ENCODE results near the gene NKG7. TPM values are rescaled to one million over a fixed set of nuclear protein-coding genes. Genes with fewer than 3 reads are reported as not detected.

NKG7 gene
- total RNA-seq, 4 donors from 2014 or later = 0.54 to 2.2 TPM; not detected in 2

- Histone ChIP-seq H3K4me1 (peaks cover 0 to 11% of the 10 kb centered on the region in 2 donors), H3K9me3 (no peaks in the 10 kb centered on the region), H3K36me3 (no peaks in the 10 kb centered on the region), H3K27ac (no peak overlapping the region), H3K4me3 (replicated peaks in 1 of 3) (no peak overlapping the region), H3K27me3 (peaks cover 7% of the 10 kb centered on the region)
- intact Hi-C loops (cut with DNase I) = no loop called here
- WGBS, 2 donors = 73 to 76% methylated on average over 6 of the region's 6 CpGs
- DNase-seq = no peak
- no peak for TF ChIP-seq POLR2A (IDR thresholded peaks at IDR 0.05)
- no peak for TF ChIP-seq CTCF (IDR thresholded peaks at IDR 0.05)
These were observed 48.3 kb downstream of the NKG7 start for GRCh38 chr19:51324167-51324481.

- H3K4me1 ChIP-seq = peaks cover 0 to 11% of the 10 kb centered on the region in 2 donors
- H3K27me3 ChIP-seq = peaks cover 6% of the 10 kb centered on the region
- no peak for TF ChIP-seq POLR2A (IDR thresholded peaks at IDR 0.05)
- TF ChIP-seq CTCF (IDR thresholded peaks at IDR 0.05) = no peak
- no peak overlapping the region for H3K27ac ChIP-seq
- H3K36me3 ChIP-seq = no peaks in the 10 kb centered on the region
- H3K4me3 ChIP-seq (replicated peaks in 1 of 3) = no peak overlapping the region
- intact Hi-C loops (cut with DNase I) = no loop called here
- 75 to 84% methylated on average over 29 of the region's 29 CpGs for WGBS, 2 donors
- H3K9me3 ChIP-seq = no peaks in the 10 kb centered on the region
- no peak for DNase-seq
These were observed 48.8 kb downstream of the NKG7 start for GRCh38 chr19:51323481-51324166.

GRCh38 chr19:51321799-51322198 lies 50.7 kb downstream of the NKG7 start:
- Histone ChIP-seq H3K27ac (no peak overlapping the region), H3K27me3 (no peaks in the 10 kb centered on the region), H3K9me3 (no peaks in the 10 kb centered on the region), H3K4me1 (peaks cover 0 to 2% of the 10 kb centered on the region in 2 donors), H3K36me3 (no peaks in the 10 kb centered on the region), H3K4me3 (replicated peaks in 1 of 3) (no peak overlapping the region)
- WGBS, 2 donors = 71 to 74% methylated on average over 13 of the region's 14 CpGs
- no peak for TF ChIP-seq POLR2A (IDR thresholded peaks at IDR 0.05)
- TF ChIP-seq CTCF (IDR thresholded peaks at IDR 0.05) = no peak
- DNase-seq = no peak
- intact Hi-C loops (cut with DNase I) = no loop called here

Other genes starting within 250 kb of the NKG7 start
- gene SIGLEC9, start 247.7 kb downstream of the NKG7 start, total RNA-seq = 1 to 10 TPM; 1.2 to 3.1 (median 1.9) TPM
- gene SIGLEC7, start 230.4 kb downstream of the NKG7 start, total RNA-seq = 1 to 10 TPM in 1 of 4 donors, under 1 TPM in 1, not detected in 2; 0.54 to 1.0 TPM
- gene CD33, start 147.6 kb downstream of the NKG7 start, total RNA-seq = 1 to 10 TPM in 3 of 4 donors, under 1 TPM in 1; 0.54 to 4.0 (median 1.8) TPM
- gene SIGLECL1, start 121.6 kb downstream of the NKG7 start, total RNA-seq = not detected
- under 1 TPM in 1 of 4 donors, not detected in 3; 0.54 TPM for gene IGLON5, start 61.0 kb downstream of the NKG7 start, total RNA-seq
- gene VSIG10L, start 30.5 kb downstream of the NKG7 start, total RNA-seq = under 1 TPM; 0.21 to 0.56 (median 0.28) TPM
- 100 to 1,000 TPM in 2 of 4 donors, 10 to 100 TPM in 2; 73.1 to 177 (median 129) TPM for gene ETFB, start 6.3 kb downstream of the NKG7 start, total RNA-seq
- gene CLDND2, start 3.7 kb downstream of the NKG7 start, total RNA-seq = not detected
- gene LIM2, start 15.3 kb upstream of the NKG7 start, total RNA-seq = not detected
- under 1 TPM in 1 of 4 donors, not detected in 3; 0.40 TPM for gene C19orf84, start 17.9 kb upstream of the NKG7 start, total RNA-seq
- 1 to 10 TPM; 1.3 to 5.3 (median 2.9) TPM for gene SIGLEC10, start 45.0 kb upstream of the NKG7 start, total RNA-seq
- gene SIGLEC8, start 85.8 kb upstream of the NKG7 start, total RNA-seq = under 1 TPM in 2 of 4 donors, not detected in 2; 0.45 to 0.49 TPM
- gene CEACAM18, start 105.9 kb upstream of the NKG7 start, total RNA-seq = not detected
- gene SIGLEC12, start 129.1 kb upstream of the NKG7 start, total RNA-seq = under 1 TPM in 1 of 4 donors, not detected in 3; 0.11 TPM
- gene SIGLEC6, start 159.0 kb upstream of the NKG7 start, total RNA-seq = not detected
- gene ZNF175, start 198.6 kb upstream of the NKG7 start, total RNA-seq = 10 to 100 TPM in 1 of 4 donors, 1 to 10 TPM in 3; 9.0 to 12.9 (median 9.4) TPM

All from thyroid gland (tissue), 4 donors.